ENCODE data around the gene PIGU. TPM values are rescaled to one million over a fixed set of nuclear protein-coding genes. Genes with fewer than 3 reads are reported as not detected.
A peak's percentile ranks its signal among the peaks of the same experiment; 100 is the strongest.

PIGU gene
- total and polyA plus RNA-seq, 2 of the 13 experiments (the other 11 are each of a cell fraction or from before 2014, with no cell fraction given), result 45.5 to 231 TPM

GRCh38 chr20:34717230-34718095 is 40.6 kb upstream of the PIGU start (continued):
- TF ChIP-seq ZNF512B (CRISPR knock-in tag; IDR thresholded peaks at IDR 0.05; ENCODE audit: borderline replicate concordance) (no peak), TCF7L2 (IDR thresholded peaks at IDR 0.05; ENCODE audit: low read depth, low read length) (no peak), MNT (IDR thresholded peaks at IDR 0.05) (no peak), ZC3H13 (CRISPR knock-in tag; IDR thresholded peaks at IDR 0.05) (no peak), ZFP36 (IDR thresholded peaks at IDR 0.05; ENCODE audit: borderline replicate concordance, low read depth, low read length, partially characterized antibody) (no peak), ZNF431 (CRISPR knock-in tag; IDR thresholded peaks at IDR 0.05; ENCODE audit: borderline replicate concordance, low read depth) (no peak), HNF4G (IDR thresholded peaks at IDR 0.05; ENCODE audit: borderline replicate concordance, low read depth, low read length) (peak; percentile 83; the same call in 1 of the 2 replicates), HNF4G (CRISPR knock-in tag; IDR thresholded peaks at IDR 0.05; ENCODE audit: borderline replicate concordance, low read depth) (no peak), ARID5B (CRISPR knock-in tag; IDR thresholded peaks at IDR 0.05) (peak; percentile 80), ZKSCAN1 (IDR thresholded peaks at IDR 0.05; ENCODE audit: low read length) (no peak), PAF1 (CRISPR knock-in tag; IDR thresholded peaks at IDR 0.05) (no peak), EP300 (IDR thresholded peaks at IDR 0.05; ENCODE audit: low read depth in 2 of 2, low read length in 2 of 2) (peak in 1 of 2 experiments; percentile 61; a peak in 2 of 4 replicates), EP300 (CRISPR knock-in tag; IDR thresholded peaks at IDR 0.05; ENCODE audit: borderline replicate concordance) (no peak), CEBPG (CRISPR knock-in tag; IDR thresholded peaks at IDR 0.05) (peak; percentile 95), ZNF605 (CRISPR knock-in tag; IDR thresholded peaks at IDR 0.05) (no peak), RELA (CRISPR knock-in tag; IDR thresholded peaks at IDR 0.05) (no peak), THAP8 (CRISPR knock-in tag; IDR thresholded peaks at IDR 0.05; ENCODE audit: borderline replicate concordance) (no peak), HIC2 (CRISPR knock-in tag; IDR thresholded peaks at IDR 0.05; ENCODE audit: low read depth) (no peak)
